Sigmoid colon (tissue), 7 donors: Measurements from ENCODE around the gene MASTL. TPM values are rescaled to one million over a fixed set of nuclear protein-coding genes. Genes with fewer than 3 reads are reported as not detected.

Experiments
- DNase-seq: peaks from one replicate; pipeline ENCODE4 v3.0.0-alpha.2; 2019
- H3K27ac ChIP-seq, 4 donors: fragments of 200-600 bp; sonication (generic); one replicate each; pipeline ENCODE4 v1.5.1; 2016 to 2019; ENCODE audit warnings: mild to moderate bottlenecking in 1 of 4
- H3K27me3 ChIP-seq, 3 donors: fragments of 200-600 bp; sonication (generic); one replicate each; pipeline ENCODE4 v1.5.1; 2019; ENCODE audit warnings: mild to moderate bottlenecking in 1 of 3
- H3K36me3 ChIP-seq, 4 donors: fragments of 200-600 bp; sonication (generic); one replicate each; pipeline ENCODE4 v1.5.1; 2016 to 2019
- H3K4me1 ChIP-seq, 4 donors: fragments of 200-600 bp; sonication (generic); one replicate each; pipeline ENCODE4 v1.5.1; 2017 to 2019
- H3K4me3 ChIP-seq, 4 donors: fragments of 200-600 bp; sonication (generic); one replicate each; pipeline ENCODE4 v1.5.1; 2017 to 2019; ENCODE audit warnings: mild to moderate bottlenecking in 2 of 4, moderate library complexity in 1 of 4
- H3K9me3 ChIP-seq, 4 donors: fragments of 200-600 bp in 3 of 4; sonication (generic) in 3 of 4; one replicate each; pipeline versions ENCODE4 v1.5.1 to v1.6.1; 2013 to 2019
- CTCF ChIP-seq, 4 experiments: fragments of 450-650 bp in 3 of 4; fragments of 200-600 bp in 1 of 4; IDR thresholded peaks; one replicate each; pipeline ENCODE4 v1.5.1; 2016 to 2019; ENCODE audit warnings: antibody characterized with exemption in 4 of 4, mild to moderate bottlenecking in 3 of 4, moderate library complexity in 2 of 4
- EP300 ChIP-seq, 4 donors: sonication (generic); formaldehyde crosslinking; IDR thresholded peaks; one replicate each; pipeline ENCODE4 v1.6.1; 2017; ENCODE audit warnings: antibody characterized with exemption in 4 of 4
- POLR2A ChIP-seq, 2 donors: fragments of 450-650 bp; IDR thresholded peaks; one replicate each; pipeline ENCODE4 v1.6.1; 2016; ENCODE audit warnings: antibody characterized with exemption in 2 of 2, mild to moderate bottlenecking in 2 of 2, moderate library complexity in 2 of 2
- POLR2AphosphoS5 ChIP-seq, 4 donors: sonication (generic); formaldehyde crosslinking; IDR thresholded peaks; one replicate each; pipeline ENCODE4 v1.6.1; 2017; ENCODE audit warnings: antibody characterized with exemption in 4 of 4
- WGBS, 2 donors: extraction: QIAGEN DNeasy Blood & Tissue Kit; methylation state at CpG; one replicate each; pipeline ENCODE4 v1.1.7; 2013; 5-methylcytosine and 5-hydroxymethylcytosine counted together
- intact Hi-C: fragments of 100-400 bp; cut with DNase I; formaldehyde crosslinking; loops from one replicate; pipeline ENCODE4 v1.15.1; 2023
- polyA plus RNA-seq, 3 donors: library from polyadenylated mRNA; stranded (reverse); fragments of 200-250 nt; gene quantifications; one replicate each; pipeline ENCODE4 v1.2.3, GENCODE V29; 2013
- small RNA-seq, 3 donors: library from RNA; depleted of rRNA; stranded (forward); fragments of <200 nt; gene quantifications; one replicate each; pipeline ENCODE3, GENCODE V24; 2016
- total RNA-seq, 4 donors: library from RNA; depleted of rRNA; stranded (reverse); fragments of >200 nt; gene quantifications; one replicate each; pipeline ENCODE4 v1.1.0, GENCODE V29; 2016
- donor health status: healthy with polysubstance abuse.
- donor health status: Bipolar disorder and iron deficiency.
- donor health status: healthy.

Gene MASTL
- total and polyA plus RNA-seq, 7 donors: 1.8 to 6.6 (median 4.9) TPM

GRCh38 chr10:27225642-27226257 is 70.6 kb downstream of the MASTL start:
- Histone ChIP-seq H3K36me3 (peaks cover 0 to 58% (median 10%) of the 10 kb centered on the region in 4 donors), H3K27ac (no peak overlapping the region), H3K9me3 (no peaks in the 10 kb centered on the region), H3K27me3 (no peaks in the 10 kb centered on the region), H3K4me1 (no peaks in the 10 kb centered on the region), H3K4me3 (no peak overlapping the region)
- TF ChIP-seq EP300 (IDR thresholded peaks at IDR 0.05) (no peak), POLR2A (IDR thresholded peaks at IDR 0.05) (no peak), CTCF (IDR thresholded peaks at IDR 0.05) (no peak), POLR2AphosphoS5 (IDR thresholded peaks at IDR 0.05) (no peak)
- intact Hi-C loops: no loop called here
- DNase-seq: no peak
- WGBS, 2 donors: 52 to 54% methylated on average over 3 of the region's 3 CpGs

GRCh38 chr10:27230022-27230421 is 74.9 kb downstream of the MASTL start:
- intact Hi-C loops: no loop called here
- no peak for DNase-seq

GRCh38 chr10:27235706-27236105 is 80.6 kb downstream of the MASTL start:
- Histone ChIP-seq H3K4me3 (no peak overlapping the region), H3K36me3 (peaks cover 0 to 28% (median 4%) of the 10 kb centered on the region in 4 donors), H3K27ac (no peak overlapping the region), H3K27me3 (no peaks in the 10 kb centered on the region), H3K9me3 (no peaks in the 10 kb centered on the region), H3K4me1 (peaks cover 0 to 22% (median 10%) of the 10 kb centered on the region in 4 donors)
- 55 to 69% methylated on average over 1 of the region's 1 CpG for WGBS, 2 donors
- intact Hi-C loops: no loop called here
- no peak for DNase-seq
- TF ChIP-seq POLR2A (IDR thresholded peaks at IDR 0.05) (no peak), POLR2AphosphoS5 (IDR thresholded peaks at IDR 0.05) (no peak), CTCF (IDR thresholded peaks at IDR 0.05) (no peak), EP300 (IDR thresholded peaks at IDR 0.05) (no peak)

More at GRCh38 chr10:27230022-27230421, 74.9 kb downstream of the MASTL start:
- H3K9me3 ChIP-seq: no peaks in the 10 kb centered on the region
- H3K27ac ChIP-seq: no peak overlapping the region
- H3K4me3 ChIP-seq: no peak overlapping the region
- WGBS, 2 donors: 19 to 75% methylated on average over 1 of the region's 1 CpG
- no peak for TF ChIP-seq EP300 (IDR thresholded peaks at IDR 0.05)
- no peak for TF ChIP-seq POLR2A (IDR thresholded peaks at IDR 0.05)
- no peak for TF ChIP-seq POLR2AphosphoS5 (IDR thresholded peaks at IDR 0.05)
- TF ChIP-seq CTCF (IDR thresholded peaks at IDR 0.05): no peak
- H3K27me3 ChIP-seq: no peaks in the 10 kb centered on the region
- H3K36me3 ChIP-seq: peaks cover 0 to 55% (median 10%) of the 10 kb centered on the region in 4 donors
- no peaks in the 10 kb centered on the region for H3K4me1 ChIP-seq

Small RNAs within 50 kb of the gene (small RNA-seq; reads per million reads assigned to genes)
- gene RNU2-24P (0 to 0.36 (median 0) reads per million in 3 donors), gene RNU7-12P (0 reads per million in 3 donors)

Other genes starting within 250 kb of the MASTL start
- 10 to 100 TPM in 2 of 4 donors, 1 to 10 TPM in 2; 8.6 to 20.5 (median 11.9) TPM for gene ANKRD26, start 54.9 kb upstream of the MASTL start, total RNA-seq
- 1 to 10 TPM; 2.1 to 6.2 (median 3.6) TPM for gene ANKRD26, start 54.9 kb upstream of the MASTL start, polyA plus RNA-seq
- 10 to 100 TPM; 50.7 to 76.0 (median 64.0) TPM for gene YME1L1, start 968 bp upstream of the MASTL start, total RNA-seq
- gene YME1L1, start 968 bp upstream of the MASTL start, polyA plus RNA-seq: 10 to 100 TPM; 45.0 to 54.5 (median 52.2) TPM
- 10 to 100 TPM; 11.5 to 21.9 (median 17.2) TPM for gene ACBD5, start 85.4 kb downstream of the MASTL start, total RNA-seq
- gene ACBD5, start 85.4 kb downstream of the MASTL start, polyA plus RNA-seq: 10 to 100 TPM; 16.2 to 36.8 (median 22.2) TPM